Upper lobe of right lung (tissue), 1 donor: ENCODE data around the gene IL19. TPM values are rescaled to one million over a fixed set of nuclear protein-coding genes. Genes with fewer than 3 reads are reported as not detected.

ENCODE experiments used
- ATAC-seq: fragments of 200-7000 bp; cut with Tn5 transposase; one replicate; pipeline ENCODE4 v1.9.1; 2020; ENCODE audit warnings: mild to moderate bottlenecking, moderate library complexity
- DNase-seq: peaks from one replicate; pipeline ENCODE4 v3.0.0-alpha.2; 2020
- H3K27ac ChIP-seq: fragments of 200-600 bp; one replicate; pipeline ENCODE4 v1.8.0; 2022
- H3K27me3 ChIP-seq: fragments of 200-600 bp; one replicate; pipeline ENCODE4 v1.8.0; 2022; ENCODE audit warnings: mild to moderate bottlenecking
- H3K36me3 ChIP-seq: fragments of 200-600 bp; one replicate; pipeline ENCODE4 v1.8.0; 2022
- H3K4me1 ChIP-seq: fragments of 200-600 bp; one replicate; pipeline ENCODE4 v1.8.0; 2022
- H3K4me3 ChIP-seq: fragments of 200-600 bp; one replicate; pipeline ENCODE4 v1.8.0; 2022; ENCODE audit warnings: mild to moderate bottlenecking
- H3K9me3 ChIP-seq: fragments of 200-600 bp; one replicate; pipeline ENCODE4 v1.8.0; 2022
- CTCF ChIP-seq: fragments of 200-600 bp; IDR thresholded peaks from one replicate; pipeline ENCODE4 v1.8.0; 2022; ENCODE audit warnings: antibody characterized with exemption
- intact Hi-C: fragments of 100-400 bp; cut with DNase I; formaldehyde crosslinking; loops from one replicate; pipeline ENCODE4 v1.11.0; 2022
- total RNA-seq: library from RNA; stranded (reverse); fragmentation: NEBNext Ultra II Directional; extraction: Animal tissue kit (Norgen Biotek cat#: 25700); gene quantifications from one replicate; pipeline ENCODE4 v1.2.1, GENCODE V29; 2021
- donor health status: DM: no; HTN: yes; CAD: no; lungs with severe emphysema.

Gene IL19
- total RNA-seq, 1 donor from 2014 or later = not detected

- Histone ChIP-seq H3K9me3 (peaks cover 9% of the 10 kb centered on the region), H3K4me3 (no peak overlapping the region), H3K27me3 (no peaks in the 10 kb centered on the region), H3K36me3 (no peaks in the 10 kb centered on the region), H3K27ac (no peak overlapping the region), H3K4me1 (no peaks in the 10 kb centered on the region)
- TF ChIP-seq CTCF = no peak
- ATAC-seq (no peak), DNase-seq (no peak)
- intact Hi-C loops = no loop called here
Measured at GRCh38 chr1:206880314-206880713, 109.7 kb downstream of the IL19 start.

- Histone ChIP-seq H3K4me3 (no peak overlapping the region), H3K27ac (no peak overlapping the region), H3K27me3 (no peaks in the 10 kb centered on the region), H3K36me3 (no peaks in the 10 kb centered on the region), H3K9me3 (peaks cover 9% of the 10 kb centered on the region), H3K4me1 (no peaks in the 10 kb centered on the region)
- no peak for ATAC-seq
- intact Hi-C loops = no loop called here
- DNase-seq = no peak
- no peak for TF ChIP-seq CTCF
Measured at GRCh38 chr1:206882555-206882954, 112.0 kb downstream of the IL19 start.

GRCh38 chr1:206883160-206883559, 112.6 kb downstream of the IL19 start:
- Histone ChIP-seq H3K36me3 (no peaks in the 10 kb centered on the region), H3K9me3 (peaks cover 6% of the 10 kb centered on the region), H3K4me1 (no peaks in the 10 kb centered on the region), H3K27ac (no peak overlapping the region), H3K27me3 (no peaks in the 10 kb centered on the region), H3K4me3 (no peak overlapping the region)
- intact Hi-C loops = no loop called here
- ATAC-seq (no peak), DNase-seq (no peak)
- TF ChIP-seq CTCF = no peak

- H3K27ac ChIP-seq = no peak overlapping the region
- ATAC-seq = no peak
- TF ChIP-seq CTCF = no peak
- intact Hi-C loops = no loop called here
- H3K4me3 ChIP-seq = no peak overlapping the region
- no peaks in the 10 kb centered on the region for H3K9me3 ChIP-seq
- DNase-seq = no peak
- H3K4me1 ChIP-seq = no peaks in the 10 kb centered on the region
- no peaks in the 10 kb centered on the region for H3K36me3 ChIP-seq
- no peaks in the 10 kb centered on the region for H3K27me3 ChIP-seq
Measured at GRCh38 chr1:206883876-206884275, 113.3 kb downstream of the IL19 start.

- intact Hi-C loops = no loop called here
- TF ChIP-seq CTCF = no peak
- Histone ChIP-seq H3K9me3 (no peaks in the 10 kb centered on the region), H3K27me3 (no peaks in the 10 kb centered on the region), H3K4me3 (no peak overlapping the region), H3K4me1 (peaks cover 13% of the 10 kb centered on the region), H3K36me3 (no peaks in the 10 kb centered on the region), H3K27ac (no peak overlapping the region)
- DNase-seq (no peak), ATAC-seq (no peak)
Measured at GRCh38 chr1:206885341-206886060, 114.9 kb downstream of the IL19 start.

GRCh38 chr1:206886831-206887230, 116.3 kb downstream of the IL19 start:
- intact Hi-C loops = no loop called here
- DNase-seq = no peak
- H3K27me3 ChIP-seq = no peaks in the 10 kb centered on the region

More at GRCh38 chr1:206886831-206887230, 116.3 kb downstream of the IL19 start:
- Histone ChIP-seq H3K4me1 (peaks cover 23% of the 10 kb centered on the region), H3K4me3 (no peak overlapping the region), H3K9me3 (no peaks in the 10 kb centered on the region), H3K27ac (no peak overlapping the region), H3K36me3 (no peaks in the 10 kb centered on the region)
- no peak for TF ChIP-seq CTCF
- no peak for ATAC-seq
